KMS-11 (cell line): Measurements from ENCODE around the gene NOD2.

ENCODE experiments used
- H2AFZ ChIP-seq: fragments of 200-600 bp; sonication (generic); 2 replicates; pipeline ENCODE4 v1.6.1; 2016; ENCODE audit warnings: antibody characterized with exemption, mixed run types, low read depth
- H3K27ac ChIP-seq: fragments of 200-600 bp; sonication (generic); 2 replicates; pipeline ENCODE4 v1.6.1; 2016; ENCODE audit warnings: mild to moderate bottlenecking, mixed run types
- H3K27me3 ChIP-seq: fragments of 200-600 bp; sonication (generic); 2 replicates; pipeline ENCODE4 v1.6.1; 2017; ENCODE audit warnings: mild to moderate bottlenecking, low read depth, mixed run types, moderate library complexity; ENCODE audit not compliant: insufficient read depth
- H3K36me3 ChIP-seq: fragments of 200-600 bp; sonication (generic); 2 replicates; pipeline ENCODE4 v1.6.1; 2017; ENCODE audit warnings: mild to moderate bottlenecking, mixed run types; ENCODE audit not compliant: insufficient read depth
- H3K4me1 ChIP-seq: fragments of 200-600 bp; sonication (generic); 2 replicates; pipeline ENCODE4 v1.6.1; 2016; ENCODE audit warnings: mild to moderate bottlenecking, low read depth, mixed run types; ENCODE audit not compliant: poor library complexity, severe bottlenecking
- H3K4me2 ChIP-seq: fragments of 200-600 bp; sonication (generic); 2 replicates; pipeline ENCODE4 v1.7.0; 2016; ENCODE audit warnings: mild to moderate bottlenecking, mixed run types
- H3K4me3 ChIP-seq: fragments of 200-600 bp; sonication (generic); IDR thresholded peaks from 2 replicates; pipeline ENCODE4 v1.6.1; 2017; ENCODE audit warnings: low read depth, low read length, mixed read lengths; ENCODE audit not compliant: insufficient read depth
- H3K79me2 ChIP-seq: fragments of 200-600 bp; sonication (generic); 2 replicates; pipeline ENCODE4 v1.6.1; 2016; ENCODE audit warnings: low read depth, mixed run types; ENCODE audit not compliant: insufficient read depth
- H3K9ac ChIP-seq: fragments of 200-600 bp; sonication (generic); 2 replicates; pipeline ENCODE4 v1.6.1; 2016; ENCODE audit warnings: mild to moderate bottlenecking, mixed run types
- H4K20me1 ChIP-seq: fragments of 200-600 bp; sonication (generic); 2 replicates; pipeline ENCODE4 v1.6.1; 2016; ENCODE audit warnings: mild to moderate bottlenecking, mixed run types; ENCODE audit not compliant: insufficient read depth
- CTCF ChIP-seq: fragments of 200-600 bp; sonication (generic); conservative IDR thresholded peaks from 2 replicates; pipeline ENCODE4 v1.6.1; 2017; ENCODE audit warnings: low read depth, mild to moderate bottlenecking, antibody characterized with exemption, low read length, moderate library complexity, mixed read lengths

The NOD2 gene

GRCh38 chr16:50735629-50736122, 42.3 kb downstream of the NOD2 start:
- no peak overlapping the region for H2AFZ ChIP-seq
- H3K4me2 ChIP-seq: no peak overlapping the region
- no peaks in the 10 kb centered on the region for H3K27me3 ChIP-seq
- H3K4me3 ChIP-seq: no peak overlapping the region
- H3K9ac ChIP-seq: no peak overlapping the region
- H3K27ac ChIP-seq: no peak overlapping the region
- no peaks in the 10 kb centered on the region for H3K79me2 ChIP-seq
- no peaks in the 10 kb centered on the region for H3K36me3 ChIP-seq
- no peaks in the 10 kb centered on the region for H3K4me1 ChIP-seq
- no peak for TF ChIP-seq CTCF
- no peaks in the 10 kb centered on the region for H4K20me1 ChIP-seq

- Histone ChIP-seq H2AFZ (no peak overlapping the region), H3K36me3 (no peaks in the 10 kb centered on the region), H3K27ac (no peak overlapping the region), H3K79me2 (no peaks in the 10 kb centered on the region), H3K4me1 (peaks cover 6% of the 10 kb centered on the region), H3K9ac (no peak overlapping the region), H3K27me3 (no peaks in the 10 kb centered on the region), H4K20me1 (no peaks in the 10 kb centered on the region), H3K4me2 (no peak overlapping the region), H3K4me3 (no peak overlapping the region)
- TF ChIP-seq CTCF: no peak
Observed at GRCh38 chr16:50736448-50736847, 43.0 kb downstream of the NOD2 start.

GRCh38 chr16:50737420-50737959, 44.1 kb downstream of the NOD2 start:
- no peak for TF ChIP-seq CTCF
- Histone ChIP-seq H3K4me3 (no peak overlapping the region), H3K4me1 (peaks cover 6% of the 10 kb centered on the region), H4K20me1 (no peaks in the 10 kb centered on the region), H3K4me2 (no peak overlapping the region), H3K36me3 (no peaks in the 10 kb centered on the region), H3K79me2 (no peaks in the 10 kb centered on the region), H2AFZ (no peak overlapping the region), H3K27me3 (no peaks in the 10 kb centered on the region), H3K27ac (no peak overlapping the region), H3K9ac (no peak overlapping the region)

DNA sequence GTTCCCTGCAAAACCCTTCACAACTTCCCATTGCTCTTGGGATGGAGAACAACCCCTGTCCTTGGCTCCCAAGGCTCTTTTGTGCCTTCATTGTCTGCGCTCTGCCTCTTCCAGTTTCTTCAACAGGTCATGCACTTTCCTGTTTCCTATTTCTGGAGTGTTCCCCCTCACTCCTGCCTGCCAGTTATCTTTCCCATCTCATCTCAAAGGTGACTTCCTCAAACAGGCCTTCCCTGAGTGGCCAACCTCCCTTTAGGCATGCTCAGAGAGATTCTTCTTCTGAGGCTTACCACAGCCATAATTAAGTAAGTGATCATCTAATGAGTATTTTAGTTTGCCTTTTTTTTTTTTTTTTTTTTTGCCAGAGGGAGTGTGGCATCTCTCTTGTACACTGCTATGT, 45.6 kb downstream of the NOD2 start:
- no peaks in the 10 kb centered on the region for H3K27me3 ChIP-seq
- no peak overlapping the region for H3K27ac ChIP-seq
- no peak overlapping the region for H2AFZ ChIP-seq
- H3K36me3 ChIP-seq: no peaks in the 10 kb centered on the region
- H3K4me2 ChIP-seq: no peak overlapping the region
- no peak overlapping the region for H3K9ac ChIP-seq
- no peak for TF ChIP-seq CTCF
- H4K20me1 ChIP-seq: no peaks in the 10 kb centered on the region
- no peak overlapping the region for H3K4me3 ChIP-seq
- H3K79me2 ChIP-seq: no peaks in the 10 kb centered on the region
- H3K4me1 ChIP-seq: peaks cover 17% of the 10 kb centered on the region
